HEK293T (cell line): ENCODE data around the gene ONECUT1.

Source experiments
- ARNT ChIP-seq: fragments of 450-650 bp; IDR thresholded peaks from 2 replicates; pipeline ENCODE4 v1.6.1; 2017; ENCODE audit warnings: mild to moderate bottlenecking
- BHLHE40 ChIP-seq: fragments of 450-650 bp; IDR thresholded peaks from 2 replicates; pipeline ENCODE4 v1.6.1; 2016; ENCODE audit warnings: mild to moderate bottlenecking, moderate library complexity, borderline replicate concordance
- CTBP1 ChIP-seq: fragments of 450-650 bp; IDR thresholded peaks from 2 replicates; pipeline ENCODE4 v1.6.1; 2016; ENCODE audit warnings: borderline replicate concordance
- ELF4 ChIP-seq: fragments of 450-650 bp; IDR thresholded peaks from 2 replicates; pipeline ENCODE4 v1.6.1; 2017; ENCODE audit warnings: antibody characterized with exemption
- FOXA1 ChIP-seq: fragments of 450-650 bp; IDR thresholded peaks from 2 replicates; pipeline ENCODE4 v1.6.1; 2016; ENCODE audit warnings: mild to moderate bottlenecking
- FOXM1 ChIP-seq: fragments of 450-650 bp; IDR thresholded peaks from 2 replicates; pipeline ENCODE4 v1.6.1; 2017; ENCODE audit warnings: mild to moderate bottlenecking, borderline replicate concordance
- NFRKB ChIP-seq: fragments of 450-650 bp; IDR thresholded peaks from 2 replicates; pipeline ENCODE4 v1.6.1; 2016; ENCODE audit warnings: mild to moderate bottlenecking, moderate library complexity
- SP1 ChIP-seq: fragments of 450-650 bp; IDR thresholded peaks from 2 replicates; pipeline ENCODE4 v1.6.1; 2017
- SUZ12 ChIP-seq: fragments of 450-650 bp; IDR thresholded peaks from 2 replicates; pipeline ENCODE4 v1.6.1; 2016; ENCODE audit warnings: mild to moderate bottlenecking
- TF ChIP-seq, protein P1 (sequence below): fragments of 450-650 bp; IDR thresholded peaks from 2 replicates; pipeline ENCODE4 v1.6.1; 2016

DNA sequence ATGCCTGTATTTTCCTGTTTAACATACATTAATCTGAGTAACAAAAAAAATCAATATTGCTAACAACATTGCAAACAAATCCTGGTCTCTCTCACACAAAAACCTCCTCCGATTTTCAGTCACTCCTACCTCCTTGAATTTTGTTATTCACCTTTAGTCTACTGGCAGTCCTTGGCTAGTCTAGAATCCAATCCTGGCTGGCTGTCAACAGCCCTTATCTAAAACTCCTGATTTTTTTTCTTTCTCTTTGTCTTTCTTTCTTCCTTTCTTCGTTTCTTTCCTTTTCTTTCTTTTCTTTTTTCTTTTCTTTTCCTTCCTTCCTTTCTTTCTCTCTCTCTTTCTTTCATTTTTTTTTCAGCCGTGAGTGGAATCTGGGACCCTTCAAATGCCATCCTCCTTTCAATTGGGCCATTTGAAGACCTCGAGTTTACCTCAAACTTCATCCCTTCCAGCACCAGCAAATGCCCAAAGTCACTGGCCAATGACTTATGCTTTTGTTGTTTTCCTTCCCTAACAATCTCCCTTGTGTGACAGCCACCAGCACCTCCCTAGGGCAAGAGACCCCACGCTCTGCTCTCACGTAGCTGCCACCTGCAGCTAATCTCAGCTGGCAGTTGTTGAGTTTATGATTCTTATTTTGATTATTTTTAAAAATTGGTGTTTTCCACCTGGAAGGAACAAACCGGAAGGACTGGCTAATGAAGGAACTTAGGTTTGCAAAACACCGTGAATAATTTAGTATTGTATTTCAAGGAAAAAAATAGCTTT is 6.8 kb upstream of the ONECUT1 start:
- TF ChIP-seq SP1 (no peak), BHLHE40 (no peak), FOXA1 (no peak), SUZ12 (no peak), ELF4 (no peak), ARNT (no peak), NFRKB (no peak), FOXM1 (no peak), CTBP1 (no peak)
- TF ChIP-seq, protein P1, sequence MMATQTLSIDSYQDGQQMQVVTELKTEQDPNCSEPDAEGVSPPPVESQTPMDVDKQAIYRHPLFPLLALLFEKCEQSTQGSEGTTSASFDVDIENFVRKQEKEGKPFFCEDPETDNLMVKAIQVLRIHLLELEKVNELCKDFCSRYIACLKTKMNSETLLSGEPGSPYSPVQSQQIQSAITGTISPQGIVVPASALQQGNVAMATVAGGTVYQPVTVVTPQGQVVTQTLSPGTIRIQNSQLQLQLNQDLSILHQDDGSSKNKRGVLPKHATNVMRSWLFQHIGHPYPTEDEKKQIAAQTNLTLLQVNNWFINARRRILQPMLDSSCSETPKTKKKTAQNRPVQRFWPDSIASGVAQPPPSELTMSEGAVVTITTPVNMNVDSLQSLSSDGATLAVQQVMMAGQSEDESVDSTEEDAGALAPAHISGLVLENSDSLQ = no peak
